Mesenchymal stem cell (in vitro differentiated cells and primary cell): Measurements from ENCODE around the gene MTA1.

Source experiments
- DNase-seq: peaks from one replicate; pipeline ENCODE4 v3.0.0-alpha.2; 2013
- H2AFZ ChIP-seq: one replicate; pipeline ENCODE4 v1.6.1; 2013; ENCODE audit warnings: low read depth, mild to moderate bottlenecking, control low read depth, inconsistent platforms, low read length, moderate library complexity
- H2AK5ac ChIP-seq: 2 replicates; pipeline ENCODE4 v1.6.1; 2013; ENCODE audit warnings: low read length, moderate library complexity, mild to moderate bottlenecking, inconsistent platforms; ENCODE audit not compliant: severe bottlenecking
- H2BK120ac ChIP-seq: one replicate; pipeline ENCODE4 v1.6.1; 2013; ENCODE audit warnings: low read depth, mild to moderate bottlenecking, inconsistent platforms, low read length, moderate library complexity
- H2BK12ac ChIP-seq, 2 experiments: one replicate each; pipeline ENCODE4 v1.6.1; 2013; ENCODE audit warnings: inconsistent platforms in 2 of 2, low read length in 2 of 2, mild to moderate bottlenecking in 2 of 2, moderate library complexity in 2 of 2, control low read depth in 1 of 2
- H2BK15ac ChIP-seq: one replicate; pipeline ENCODE4 v1.6.1; 2013; ENCODE audit warnings: mild to moderate bottlenecking, low read depth, inconsistent platforms; ENCODE audit not compliant: poor library complexity, severe bottlenecking
- H2BK5ac ChIP-seq: 2 replicates; pipeline ENCODE4 v1.6.1; 2013; ENCODE audit warnings: low read depth, mild to moderate bottlenecking, low read length, control low read depth, inconsistent platforms; ENCODE audit not compliant: poor library complexity, severe bottlenecking
- H3K14ac ChIP-seq, 2 experiments: one replicate each; pipeline ENCODE4 v1.6.1; 2013; ENCODE audit warnings: inconsistent platforms in 2 of 2, low read length in 2 of 2, control low read depth in 1 of 2, mild to moderate bottlenecking in 1 of 2, moderate library complexity in 1 of 2
- H3K18ac ChIP-seq, 2 experiments: one replicate each; pipeline ENCODE4 v1.6.1; 2013; ENCODE audit warnings: inconsistent platforms in 2 of 2, low read length in 2 of 2, control low read depth in 1 of 2, low read depth in 1 of 2, mild to moderate bottlenecking in 1 of 2
- H3K23ac ChIP-seq, 2 experiments: one replicate each; pipeline ENCODE4 v1.6.1; 2013; ENCODE audit warnings: inconsistent platforms in 2 of 2, low read length in 2 of 2, mild to moderate bottlenecking in 2 of 2, moderate library complexity in 2 of 2, control low read depth in 1 of 2
- H3K27ac ChIP-seq: 2 replicates; pipeline ENCODE4 v1.5.1; 2013; ENCODE audit warnings: mild to moderate bottlenecking, moderate library complexity, low read length, control low read depth, inconsistent platforms; ENCODE audit not compliant: poor library complexity, severe bottlenecking
- H3K27me3 ChIP-seq, 2 experiments: 2 replicates each; pipeline versions ENCODE4 v1.6.1 to v1.7.0; 2013; ENCODE audit warnings: low read length in 2 of 2, mild to moderate bottlenecking in 2 of 2, moderate library complexity in 2 of 2, control low read depth in 1 of 2, inconsistent platforms in 1 of 2; ENCODE audit not compliant: control insufficient read depth in 1 of 2, insufficient read depth in 1 of 2
- H3K36me3 ChIP-seq, 2 experiments: 2 replicates each; pipeline versions ENCODE4 v1.6.1 to v1.7.0; 2013; ENCODE audit warnings: low read length in 2 of 2, control low read depth in 1 of 2, inconsistent platforms in 1 of 2, low read depth in 1 of 2, mild to moderate bottlenecking in 1 of 2; ENCODE audit not compliant: insufficient read depth in 2 of 2, control insufficient read depth in 1 of 2
- H3K4ac ChIP-seq, 2 experiments: one replicate each; pipeline ENCODE4 v1.6.1; 2013; ENCODE audit warnings: inconsistent platforms in 2 of 2, low read length in 2 of 2, mild to moderate bottlenecking in 2 of 2, moderate library complexity in 2 of 2, control low read depth in 1 of 2, low read depth in 1 of 2
- H3K4me1 ChIP-seq: 2 replicates; pipeline ENCODE4 v1.6.1; 2013; ENCODE audit warnings: low read depth, low read length, control low read depth; ENCODE audit not compliant: control insufficient read depth, insufficient read depth
- H3K4me2 ChIP-seq: 2 replicates; pipeline ENCODE4 v1.6.1; 2013; ENCODE audit warnings: low read length, mild to moderate bottlenecking, inconsistent platforms; ENCODE audit not compliant: poor library complexity, severe bottlenecking
- H3K4me3 ChIP-seq, 2 experiments: 2 replicates each; pipeline versions ENCODE4 v1.5.1 to v1.7.0; 2013; ENCODE audit warnings: low read length in 2 of 2, mild to moderate bottlenecking in 2 of 2, control low read depth in 1 of 2, low read depth in 1 of 2; ENCODE audit not compliant: insufficient read depth in 1 of 2
- H3K79me1 ChIP-seq: replicated peaks from 2 replicates; pipeline ENCODE4 v1.6.1; 2013; ENCODE audit warnings: mild to moderate bottlenecking, control low read depth, low read length, inconsistent platforms; ENCODE audit not compliant: poor library complexity, severe bottlenecking
- H3K9ac ChIP-seq: 2 replicates; pipeline ENCODE4 v1.7.0; 2013; ENCODE audit warnings: mild to moderate bottlenecking, low read length, moderate library complexity
- H3K9me3 ChIP-seq: 2 replicates; pipeline ENCODE4 v1.7.0; 2013; ENCODE audit warnings: mild to moderate bottlenecking, low read length; ENCODE audit not compliant: control insufficient read depth
- H4K8ac ChIP-seq: one replicate; pipeline ENCODE4 v1.6.1; 2013; ENCODE audit warnings: inconsistent platforms, mild to moderate bottlenecking, low read length, moderate library complexity
- H4K91ac ChIP-seq: one replicate; pipeline ENCODE4 v1.6.1; 2013; ENCODE audit warnings: mild to moderate bottlenecking, low read length, inconsistent platforms
- WGBS: methylation state at CpG from one replicate; pipeline ENCODE4 v1.1.7; 2013; ENCODE audit warnings: mixed read lengths; 5-methylcytosine and 5-hydroxymethylcytosine counted together

Gene MTA1

DNA sequence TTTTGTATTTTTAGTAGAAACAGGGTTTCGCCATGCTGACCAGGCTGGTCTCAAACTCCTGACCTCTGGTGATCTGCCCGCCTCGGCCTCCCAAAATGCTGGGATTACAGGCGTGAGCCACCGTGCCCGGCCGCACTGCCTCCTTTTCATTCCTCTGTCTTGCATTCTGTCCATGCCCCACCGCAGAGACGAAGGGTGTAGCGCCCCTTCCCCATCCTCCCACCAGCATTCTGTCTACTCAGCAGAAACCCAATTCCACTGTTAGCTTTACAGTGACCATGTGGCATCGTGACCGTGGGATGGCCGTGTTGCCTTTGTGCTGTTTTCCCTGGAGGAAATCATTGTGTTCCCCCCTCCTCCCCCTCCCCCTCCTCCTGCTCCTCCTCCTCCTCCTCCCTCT is 11.0 kb upstream of the MTA1 start:
- no peak overlapping the region for H2BK120ac ChIP-seq
- no peak overlapping the region for H2BK15ac ChIP-seq
- no peak overlapping the region for H3K18ac ChIP-seq
- H4K91ac ChIP-seq: no peak overlapping the region
- H2AFZ ChIP-seq: no peak overlapping the region
- no peak for DNase-seq
- no peak overlapping the region for H2BK12ac ChIP-seq
- H3K4me2 ChIP-seq: no peak overlapping the region
- H3K23ac ChIP-seq: no peak overlapping the region
- 91% methylated on average over 13 of the region's 13 CpGs for WGBS
- H3K27me3 ChIP-seq: peaks cover 18 to 20% of the 10 kb centered on the region in 2 experiments
- H3K79me1 ChIP-seq: no peaks in the 10 kb centered on the region
- H2AK5ac ChIP-seq: no peak overlapping the region
- H3K9ac ChIP-seq: no peak overlapping the region
- H2BK5ac ChIP-seq: no peak overlapping the region
- no peak overlapping the region for H3K27ac ChIP-seq
- no peak overlapping the region for H3K4ac ChIP-seq
- H3K14ac ChIP-seq: no peak overlapping the region
- no peak overlapping the region for H3K4me3 ChIP-seq
- H3K4me1 ChIP-seq: peaks cover 14% of the 10 kb centered on the region
- H3K36me3 ChIP-seq: no peaks in the 10 kb centered on the region
- H4K8ac ChIP-seq: no peak overlapping the region
- H3K9me3 ChIP-seq: no peaks in the 10 kb centered on the region

DNA sequence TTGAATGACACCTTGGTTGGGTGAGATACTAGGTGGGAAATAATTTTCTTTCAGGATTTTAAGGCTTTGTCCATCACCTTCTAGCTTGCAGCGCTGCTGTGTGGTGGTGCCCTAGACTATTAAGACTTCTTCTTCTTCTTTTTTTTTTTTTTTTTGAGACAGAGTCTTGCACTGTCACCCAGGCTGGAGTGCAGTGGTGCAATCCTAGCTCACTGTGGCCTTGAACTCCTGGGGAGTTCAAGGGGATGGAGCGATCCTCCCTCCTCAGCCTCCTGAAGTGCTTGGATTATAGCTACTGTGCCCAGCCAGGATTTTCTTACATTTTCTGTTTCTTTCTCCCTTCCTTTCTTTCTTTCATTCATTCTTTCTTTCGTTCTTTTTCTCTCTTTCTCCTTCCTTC is 10.3 kb upstream of the MTA1 start:
- no peak overlapping the region for H3K4ac ChIP-seq
- H3K4me2 ChIP-seq: no peak overlapping the region
- no peak overlapping the region for H4K91ac ChIP-seq
- DNase-seq: no peak
- 94% methylated on average over 3 of the region's 3 CpGs for WGBS
- no peak overlapping the region for H3K14ac ChIP-seq
- H2BK12ac ChIP-seq: no peak overlapping the region
- no peaks in the 10 kb centered on the region for H3K79me1 ChIP-seq
- H3K4me1 ChIP-seq: peaks cover 16% of the 10 kb centered on the region
- H3K4me3 ChIP-seq: no peak overlapping the region
- no peak overlapping the region for H2AFZ ChIP-seq
- no peak overlapping the region for H3K23ac ChIP-seq
- no peak overlapping the region for H2BK15ac ChIP-seq
- H2AK5ac ChIP-seq: no peak overlapping the region
- no peak overlapping the region for H2BK5ac ChIP-seq
- H2BK120ac ChIP-seq: no peak overlapping the region
- H4K8ac ChIP-seq: no peak overlapping the region
- no peak overlapping the region for H3K9ac ChIP-seq
- no peaks in the 10 kb centered on the region for H3K9me3 ChIP-seq
- no peak overlapping the region for H3K27ac ChIP-seq
- H3K36me3 ChIP-seq: no peaks in the 10 kb centered on the region
- H3K27me3 ChIP-seq: peaks cover 18 to 20% of the 10 kb centered on the region in 2 experiments
- no peak overlapping the region for H3K18ac ChIP-seq

DNA sequence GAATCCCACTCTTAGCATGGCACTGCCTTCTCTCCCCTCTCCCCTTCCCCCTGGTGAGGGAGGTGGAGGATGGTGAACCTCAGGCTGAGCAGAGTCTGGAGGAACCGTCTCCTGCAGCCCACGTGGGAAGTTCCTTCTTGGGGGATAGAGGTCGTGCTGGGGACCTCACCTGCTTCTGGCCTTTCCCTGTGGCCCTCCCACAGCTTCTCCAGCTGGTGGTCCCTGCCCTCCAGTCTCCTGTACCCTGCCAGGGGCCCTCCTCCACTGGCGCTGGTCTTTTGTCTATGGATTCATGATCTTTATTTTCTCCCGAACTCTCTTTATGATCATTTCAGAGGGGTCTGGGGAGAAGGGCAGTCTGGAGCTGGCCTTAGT is 9.0 kb upstream of the MTA1 start:
- Histone ChIP-seq H3K4me3 (peak overlapping the region; percentile 34 to 63), H3K9me3 (no peaks in the 10 kb centered on the region), H3K23ac (no peak overlapping the region), H2BK12ac (no peak overlapping the region), H3K9ac (peak overlapping the region; percentile 30), H2AFZ (no peak overlapping the region), H2BK5ac (no peak overlapping the region), H3K4ac (no peak overlapping the region), H2BK15ac (no peak overlapping the region), H3K4me1 (peaks cover 22% of the 10 kb centered on the region), H3K27me3 (peaks cover 18 to 20% of the 10 kb centered on the region in 2 experiments), H3K27ac (no peak overlapping the region), H3K14ac (no peak overlapping the region), H4K8ac (no peak overlapping the region), H2BK120ac (no peak overlapping the region), H3K18ac (no peak overlapping the region), H2AK5ac (no peak overlapping the region), H3K79me1 (no peaks in the 10 kb centered on the region), H3K36me3 (no peaks in the 10 kb centered on the region), H4K91ac (no peak overlapping the region), H3K4me2 (peak overlapping the region; percentile 92)
- DNase-seq: no peak
- WGBS: 72% methylated on average over 5 of the region's 5 CpGs

DNA sequence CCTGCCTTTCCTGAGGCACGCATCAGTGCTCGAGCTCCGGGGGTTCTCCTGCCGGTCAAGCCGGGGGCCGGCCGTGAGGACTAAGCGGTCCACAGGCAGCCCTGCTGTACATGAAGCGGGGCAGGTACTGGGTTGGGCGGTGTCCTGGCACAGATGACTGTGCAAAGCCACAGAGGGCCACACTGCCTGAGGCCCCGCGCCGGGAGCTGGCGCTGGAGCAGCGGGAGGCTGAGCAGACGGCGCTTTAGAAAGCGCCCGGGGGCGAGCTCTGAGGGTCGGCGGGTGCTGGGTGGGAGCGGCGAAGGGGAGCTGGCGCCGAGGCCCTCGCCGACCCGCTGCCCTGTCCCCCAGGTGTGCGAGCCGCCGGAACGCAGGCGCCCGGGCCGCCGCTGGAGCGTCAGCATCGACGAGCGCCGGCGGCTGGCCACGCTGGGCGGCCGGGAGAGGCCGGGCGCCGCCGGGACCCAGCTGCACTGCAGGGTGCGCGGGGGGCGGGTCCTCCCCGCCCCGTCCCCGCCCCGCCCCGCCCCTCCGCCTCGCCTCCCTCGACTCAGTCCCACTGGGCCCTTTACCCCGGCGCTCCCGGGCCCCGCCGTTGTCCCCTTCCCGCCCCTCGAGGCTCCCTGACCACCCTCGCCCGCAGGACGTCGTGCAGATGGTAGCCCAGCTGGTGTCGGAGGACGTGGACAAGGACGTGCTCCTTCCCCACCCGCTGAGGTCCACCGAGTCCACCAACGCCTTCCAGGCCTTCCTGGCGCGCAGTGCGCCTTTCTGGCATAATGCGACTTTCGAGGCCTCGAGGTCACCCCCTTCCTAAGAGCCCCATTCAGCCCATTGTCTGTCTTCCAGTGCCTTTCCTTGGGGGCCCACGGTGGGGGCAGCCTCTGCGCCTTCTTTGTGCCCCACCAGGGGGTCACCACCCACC is 8.3 kb upstream of the MTA1 start:
- peak overlapping the region; percentile 10 for H2AFZ ChIP-seq
- H3K23ac ChIP-seq: peak overlapping the region in 1 of 2 experiments; percentile 36
- H3K36me3 ChIP-seq: no peaks in the 10 kb centered on the region
- peak overlapping the region; percentile 30 for H3K9ac ChIP-seq
- H3K9me3 ChIP-seq: no peaks in the 10 kb centered on the region
- no peak overlapping the region for H3K4ac ChIP-seq
- H3K4me3 ChIP-seq: peak overlapping the region; percentile 34 to 66
- peak overlapping the region; percentile 22 for H4K8ac ChIP-seq
- no peak overlapping the region for H2BK12ac ChIP-seq
- no peaks in the 10 kb centered on the region for H3K79me1 ChIP-seq
- peak overlapping the region; percentile 92 for H3K4me2 ChIP-seq
- H3K27ac ChIP-seq: no peak overlapping the region
- DNase-seq: peak; percentile 37
- H4K91ac ChIP-seq: peak overlapping the region; percentile 91
- H3K18ac ChIP-seq: peak overlapping the region in 1 of 2 experiments; percentile 29
- H2AK5ac ChIP-seq: no peak overlapping the region
- no peak overlapping the region for H3K14ac ChIP-seq
- no peak overlapping the region for H2BK15ac ChIP-seq
- 27% methylated on average over 51 of the region's 86 CpGs for WGBS
- peaks cover 22% of the 10 kb centered on the region for H3K4me1 ChIP-seq
- peaks cover 18 to 20% of the 10 kb centered on the region in 2 experiments for H3K27me3 ChIP-seq
- H2BK120ac ChIP-seq: no peak overlapping the region
- no peak overlapping the region for H2BK5ac ChIP-seq
